Right renal cortex interstitium (tissue), 3 donors: ENCODE data around the gene EEFSEC. TPM values are rescaled to one million over a fixed set of nuclear protein-coding genes. Genes with fewer than 3 reads are reported as not detected.
A peak's percentile ranks its signal among the peaks of the same experiment; 100 is the strongest.

Experiments used
- DNase-seq, 3 donors: peaks; one replicate each; pipeline ENCODE4 v3.0.0-alpha.2; 2013; ENCODE audit warnings: low read depth in 3 of 3, low spot score in 2 of 3
- polyA plus RNA-seq, 3 donors: library from polyadenylated mRNA; unstranded; fragments of 120-200 nt; gene quantifications; one replicate each; pipeline ENCODE4 v1.2.1, GENCODE V29; 2013; ENCODE audit not compliant: insufficient read length in 3 of 3

EEFSEC gene
- polyA plus RNA-seq, 3 donors: 20.6 to 24.8 (median 21.9) TPM

GRCh38 chr3:128215290-128215689, 62.0 kb downstream of the EEFSEC start:
- DNase-seq: no peak

GRCh38 chr3:128215800-128216495, 62.7 kb downstream of the EEFSEC start:
- DNase-seq: no peak

DNA sequence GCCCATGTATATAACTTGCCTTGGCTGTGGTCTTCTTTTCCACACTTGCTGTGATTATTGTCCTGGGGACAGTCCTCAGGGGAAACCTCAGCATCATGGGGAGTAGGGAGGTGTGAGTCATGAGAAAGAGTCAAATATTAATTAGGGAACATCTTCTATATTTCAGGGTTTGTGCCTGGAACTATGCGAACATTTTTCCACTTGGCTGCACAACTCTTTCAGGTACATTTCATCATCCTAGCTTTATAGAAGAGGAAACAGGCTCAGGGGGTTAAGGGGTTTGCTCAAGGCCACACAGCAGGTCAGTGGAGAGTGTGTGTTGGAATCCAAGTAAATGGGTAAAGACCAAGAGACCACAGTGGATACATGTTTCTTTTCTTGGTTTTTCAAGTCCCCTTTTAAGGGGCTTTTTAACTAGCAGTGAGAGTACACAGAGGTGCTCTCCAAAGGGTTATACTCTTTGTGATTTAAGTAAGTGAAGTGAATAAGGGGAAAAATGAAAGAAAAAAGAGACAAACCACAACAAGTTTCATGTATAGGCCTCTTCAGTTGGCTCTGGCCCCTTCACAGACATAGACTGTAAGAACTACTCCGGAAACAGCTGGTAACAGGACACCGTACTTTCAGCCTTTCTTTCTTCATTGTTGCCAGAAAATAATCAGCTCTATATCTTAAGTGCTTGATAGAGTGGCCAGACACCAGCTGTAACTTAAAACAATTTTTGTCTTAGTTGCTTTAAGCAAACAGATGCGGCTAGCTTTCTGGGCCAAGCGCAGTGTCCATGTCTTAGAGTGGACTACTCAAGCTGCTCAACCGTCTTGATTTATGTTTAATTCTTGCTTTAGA, 64.6 kb downstream of the EEFSEC start:
- peak; percentile 42 to 63 (median 43) for DNase-seq

DNA sequence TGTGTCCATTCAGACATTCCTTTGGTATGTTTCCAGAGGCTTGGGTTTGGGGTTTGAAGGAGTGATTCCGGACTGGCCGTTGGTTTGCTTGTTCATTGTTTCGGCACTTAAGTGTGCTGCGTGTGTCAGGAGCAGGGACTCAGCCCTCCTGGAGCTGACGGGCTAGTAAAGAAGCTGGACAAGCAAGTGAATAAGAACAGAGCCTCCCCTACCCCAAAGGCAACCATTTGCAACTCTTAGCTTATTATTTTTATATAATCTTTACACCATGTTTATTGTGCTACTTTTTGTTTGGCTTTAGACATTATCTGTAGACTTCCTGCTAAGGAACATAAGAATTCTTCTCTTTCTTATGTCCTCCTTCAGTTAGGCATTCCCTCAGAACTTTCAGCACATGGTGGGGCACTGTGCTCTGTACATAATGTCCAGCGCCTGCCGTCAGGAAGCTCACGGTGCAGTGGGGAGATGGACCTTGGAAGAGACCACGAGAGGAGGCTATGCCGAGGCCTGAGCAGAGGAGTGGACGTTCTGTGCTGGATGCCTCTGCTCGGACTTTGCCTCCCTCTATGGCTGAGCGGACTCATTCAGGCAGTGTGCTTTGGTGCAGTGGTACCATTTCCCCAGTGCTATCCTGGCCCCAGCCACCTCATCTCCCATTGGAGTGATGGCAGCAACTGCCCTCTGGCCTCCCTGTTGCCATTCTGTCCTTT, 65.4 kb downstream of the EEFSEC start:
- no peak for DNase-seq

DNA sequence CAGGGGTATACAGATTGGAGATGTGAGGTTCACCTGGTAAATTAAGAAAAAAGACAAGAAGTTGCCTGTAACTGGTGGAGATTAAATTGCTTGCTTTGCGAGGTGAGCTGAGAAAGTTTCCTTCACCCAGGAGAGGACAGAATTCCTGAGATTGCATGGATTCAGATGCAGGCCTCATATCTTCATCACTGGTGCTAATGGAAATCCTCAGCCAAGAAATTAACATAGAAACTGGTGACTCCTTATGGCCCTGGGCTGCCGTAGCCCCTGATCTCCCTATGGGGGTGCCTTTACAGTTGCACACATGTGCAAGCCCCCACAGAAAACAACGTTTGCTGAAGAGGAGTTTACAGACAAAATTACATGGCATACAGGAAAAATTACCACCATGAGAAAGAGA, 68.0 kb downstream of the EEFSEC start:
- no peak for DNase-seq

- DNase-seq: no peak
Observed at GRCh38 chr3:128222796-128223385, 69.6 kb downstream of the EEFSEC start.

- DNase-seq: no peak
Observed at GRCh38 chr3:128226186-128226725, 73.0 kb downstream of the EEFSEC start.

DNA sequence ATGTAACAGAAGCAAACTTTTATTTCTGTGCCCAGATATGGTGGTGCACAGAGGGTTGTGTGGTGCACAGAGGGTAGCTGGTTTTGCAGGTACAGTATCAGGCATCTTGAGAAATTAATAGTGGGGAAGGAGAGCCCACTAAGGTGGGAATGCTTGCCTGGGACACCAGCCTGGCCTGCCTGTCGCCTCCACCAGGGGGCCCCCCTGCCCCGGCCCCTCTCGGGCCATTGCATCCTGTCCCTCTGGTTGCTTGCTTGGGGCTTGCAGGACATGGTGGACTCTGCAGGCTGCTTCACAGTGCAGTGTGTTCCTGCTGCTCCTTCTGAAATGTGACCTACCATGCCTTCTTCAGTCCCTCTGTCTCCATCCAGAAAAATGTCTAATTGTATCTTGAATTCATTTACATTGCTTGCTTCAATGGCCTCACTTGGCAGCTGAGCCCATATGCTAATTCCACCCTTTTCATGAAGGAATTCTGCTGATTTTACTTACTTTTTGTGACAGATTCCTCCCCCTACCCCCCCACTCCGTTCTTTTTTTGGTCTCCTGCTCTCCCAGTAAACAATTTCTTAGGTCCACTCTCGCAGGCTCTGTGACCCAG, 73.6 kb downstream of the EEFSEC start:
- no peak for DNase-seq

GRCh38 chr3:128227507-128227906, 74.2 kb downstream of the EEFSEC start:
- DNase-seq: no peak

DNA sequence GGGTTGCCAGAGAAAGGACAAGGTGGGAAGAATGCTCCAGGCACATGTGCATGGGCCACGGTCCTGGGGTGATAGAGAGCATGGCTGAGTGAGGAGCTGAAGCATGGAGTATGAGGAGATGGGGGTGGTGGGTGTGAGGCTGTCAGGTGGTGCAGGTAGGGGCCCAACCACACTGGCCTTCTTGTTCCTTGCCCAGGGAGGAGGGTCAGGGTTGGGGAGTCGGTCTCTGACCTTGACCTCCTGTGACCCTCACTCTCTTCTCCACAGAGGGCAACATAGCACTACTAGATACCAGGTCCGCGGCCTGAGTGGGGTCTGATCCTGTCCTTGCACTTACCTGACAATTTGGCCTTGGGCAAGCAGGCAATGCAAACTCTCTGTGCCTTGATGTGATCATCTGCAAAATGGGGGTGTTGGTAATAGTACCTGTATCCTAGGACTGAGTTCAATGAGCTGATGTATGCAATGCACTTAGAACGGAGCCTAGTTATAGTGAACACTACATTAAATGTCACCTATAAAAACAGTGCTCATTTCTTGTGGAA, 75.2 kb downstream of the EEFSEC start:
- DNase-seq: no peak

DNA sequence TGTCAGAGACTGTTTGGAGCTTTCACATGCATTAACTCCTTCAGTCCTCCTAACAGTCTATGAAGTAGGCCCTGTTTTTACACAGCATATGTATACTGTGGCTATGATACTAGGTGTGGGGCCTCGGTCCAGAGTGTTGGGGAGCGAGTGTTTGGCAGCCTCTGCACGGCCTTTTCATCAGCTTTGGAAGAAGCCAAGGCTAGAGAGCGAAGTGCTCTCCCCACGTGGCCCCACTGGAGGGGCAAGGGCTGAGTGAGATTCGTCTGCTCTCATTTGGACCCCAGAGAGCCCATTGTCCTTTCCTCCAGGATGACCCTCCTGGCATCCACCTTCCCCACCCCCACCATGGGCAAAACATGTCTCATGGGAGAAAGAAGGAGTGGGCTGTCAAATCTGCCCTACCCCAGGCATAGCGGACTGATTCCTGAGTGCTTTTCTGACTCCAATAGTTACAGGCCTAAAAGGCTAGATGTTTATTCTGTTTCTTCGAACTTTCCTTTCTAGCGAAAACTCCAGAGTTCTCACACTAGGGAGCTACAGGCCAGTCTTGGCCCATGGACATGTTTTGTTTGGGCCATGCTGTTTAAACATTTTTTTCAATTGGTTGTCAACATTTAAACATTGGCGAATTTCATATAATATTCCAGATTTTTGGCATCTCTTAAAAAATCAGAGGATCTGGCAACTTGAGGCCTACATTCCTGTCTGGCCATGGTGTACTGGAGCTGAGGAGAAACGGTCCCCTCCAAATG, 76.0 kb downstream of the EEFSEC start:
- no peak for DNase-seq

GRCh38 chr3:128231606-128232005, 78.3 kb downstream of the EEFSEC start:
- no peak for DNase-seq

DNA sequence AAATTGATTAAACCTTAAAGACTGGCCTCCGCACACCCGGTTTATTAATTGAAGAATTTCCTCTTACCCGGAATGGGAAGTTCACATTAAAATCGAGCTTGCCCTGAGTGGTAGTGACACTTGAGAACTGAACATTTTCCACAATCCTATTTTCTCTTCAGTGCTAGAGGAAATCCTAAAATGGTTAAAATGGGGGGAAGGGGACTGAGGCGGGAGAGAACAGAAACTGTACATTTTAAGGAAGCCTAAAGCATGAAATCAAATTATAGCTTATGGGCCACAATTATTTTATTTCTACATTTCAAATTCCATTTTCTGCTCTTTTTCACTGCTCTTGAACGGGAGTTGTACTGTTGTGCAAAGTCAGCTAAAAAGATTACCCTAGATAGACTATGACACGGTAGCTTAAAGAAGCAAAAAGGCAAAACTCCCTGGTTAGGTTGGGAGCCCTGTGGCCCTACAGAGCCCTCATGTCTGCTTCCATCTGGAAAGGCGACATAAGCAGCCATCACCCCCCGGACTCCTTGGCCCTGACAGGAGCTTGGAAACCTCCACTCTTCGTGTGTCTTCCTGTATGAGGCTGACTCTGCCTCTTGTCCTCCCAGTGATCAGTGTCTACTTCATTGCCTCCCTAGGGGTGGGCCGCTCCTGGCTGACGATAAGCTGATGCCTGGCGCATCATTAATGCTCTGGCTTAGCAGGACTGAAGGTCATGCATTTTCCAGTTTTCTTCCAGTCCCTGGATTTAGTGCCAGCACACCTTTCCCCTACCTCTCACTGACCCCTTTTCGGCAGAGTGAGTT, 79.3 kb downstream of the EEFSEC start:
- DNase-seq: no peak

DNA sequence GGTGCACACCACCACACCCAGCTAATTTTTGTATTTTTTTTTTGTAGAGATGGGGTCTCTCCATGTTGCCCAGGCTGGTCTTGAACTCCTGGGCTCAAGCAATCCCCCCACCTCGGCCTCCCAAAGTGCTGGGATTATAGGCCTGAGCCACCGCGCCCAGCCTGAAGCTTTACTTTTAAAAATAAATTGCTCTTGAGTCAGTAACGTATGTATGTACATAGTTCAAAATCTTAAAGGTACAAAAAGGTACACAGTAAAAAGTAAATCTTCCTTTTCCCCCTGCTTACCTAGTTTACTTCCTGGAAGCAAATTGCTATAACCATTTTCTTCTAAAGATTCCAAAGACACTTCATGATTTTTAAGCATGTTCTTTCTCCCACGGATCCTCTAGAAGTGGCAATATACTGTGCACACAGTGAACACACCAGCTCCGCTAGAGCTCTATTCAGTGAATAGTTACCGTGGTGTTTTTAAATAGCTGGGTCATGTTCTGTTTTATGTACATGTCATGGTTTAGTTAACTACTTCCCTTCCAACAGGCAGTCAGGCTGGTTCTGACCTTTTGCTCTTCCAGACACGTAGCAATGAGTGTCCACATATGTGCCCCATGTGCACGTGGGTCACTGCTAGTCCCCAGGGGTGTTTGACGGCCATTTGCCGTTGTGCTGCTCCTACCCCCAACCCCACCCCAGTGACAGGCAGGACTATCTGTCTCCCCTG, 82.1 kb downstream of the EEFSEC start:
- DNase-seq: no peak

GRCh38 chr3:128236657-128237056, 83.4 kb downstream of the EEFSEC start:
- DNase-seq: no peak

DNA sequence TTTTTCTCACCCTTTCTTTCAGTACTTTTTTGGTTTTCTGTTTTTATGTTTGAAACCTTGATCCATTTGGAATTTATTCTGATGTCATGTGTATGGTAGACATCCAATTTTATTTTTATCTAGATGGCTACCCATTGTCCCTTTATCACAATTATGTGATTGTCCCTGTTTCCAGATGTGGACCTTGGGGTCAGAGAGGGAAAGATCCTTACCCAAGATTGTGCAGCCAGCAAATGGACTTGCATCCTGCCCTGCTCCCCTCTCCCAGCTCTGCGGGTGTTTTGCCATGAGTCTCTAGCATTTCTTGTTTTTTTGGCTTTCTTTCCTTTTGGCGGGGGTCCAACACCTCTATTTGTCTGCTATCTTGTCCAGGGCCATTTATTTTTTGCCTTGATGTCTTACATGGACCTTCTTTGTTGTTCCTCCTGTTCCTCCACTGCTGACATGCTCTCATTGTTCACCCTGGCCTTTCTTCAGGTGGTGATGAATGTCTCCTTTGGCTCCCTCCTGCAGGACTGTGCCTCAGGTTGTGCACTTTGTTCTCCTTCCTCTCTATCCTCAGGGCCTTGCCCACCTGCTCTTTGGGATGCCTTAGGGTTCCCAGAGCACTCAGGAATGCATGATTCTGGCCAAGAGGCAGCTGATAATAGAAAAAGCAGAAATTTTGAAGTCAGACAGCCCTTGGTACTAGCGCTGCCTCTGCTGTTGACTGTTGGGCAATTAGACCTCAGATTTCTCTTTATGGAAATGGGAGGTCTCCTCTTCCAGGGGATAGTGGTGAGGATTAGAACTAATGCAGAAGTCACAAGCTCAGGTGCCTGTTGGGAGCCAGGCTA, 84.3 kb downstream of the EEFSEC start:
- DNase-seq: no peak

GRCh38 chr3:128238184-128238489, 84.9 kb downstream of the EEFSEC start:
- no peak for DNase-seq
